ENCODE data around the gene RNF150.

- TF ChIP-seq CTCF (conservative IDR thresholded peaks at IDR 0.05; ENCODE audit: low read length): no peak
- TF ChIP-seq EZH2phosphoT487 (IDR thresholded peaks at IDR 0.05; ENCODE audit: borderline replicate concordance): no peak
Measured at GRCh38 chr4:140854168-140854567, 279.1 kb downstream of the RNF150 start.
